Muscle of leg (tissue), 11 donors: ENCODE results near the gene CYTH2. TPM values are rescaled to one million over a fixed set of nuclear protein-coding genes. Genes with fewer than 3 reads are reported as not detected.

Source experiments
- DNase-seq: peaks from one replicate; pipeline ENCODE4 v3.0.0; 2013
- H3K27ac ChIP-seq: one replicate; pipeline ENCODE4 v1.5.1; 2013; ENCODE audit warnings: mild to moderate bottlenecking, low read length, control low read depth
- H3K27me3 ChIP-seq: one replicate; pipeline ENCODE4 v1.6.1; 2013; ENCODE audit warnings: low read length; ENCODE audit not compliant: control insufficient read depth, insufficient read depth
- H3K36me3 ChIP-seq: one replicate; pipeline ENCODE4 v1.6.1; 2013; ENCODE audit warnings: low read length; ENCODE audit not compliant: control insufficient read depth, insufficient read depth
- H3K4me1 ChIP-seq: one replicate; pipeline ENCODE4 v1.6.1; 2013; ENCODE audit warnings: low read length; ENCODE audit not compliant: control insufficient read depth, insufficient read depth
- H3K4me3 ChIP-seq: one replicate; pipeline ENCODE4 v1.5.1; 2013; ENCODE audit warnings: low read length, control low read depth
- H3K9me3 ChIP-seq: replicated peaks from 2 replicates; pipeline ENCODE4 v1.6.1; 2013; ENCODE audit warnings: low read depth, low read length; ENCODE audit not compliant: control insufficient read depth
- WGBS: methylation state at CpG from one replicate; pipeline ENCODE4 v1.1.5; 2013; ENCODE audit warnings: missing lambda C conversion rate; ENCODE audit not compliant: insufficient coverage; 5-methylcytosine and 5-hydroxymethylcytosine counted together
- polyA plus RNA-seq, 8 donors: library from polyadenylated mRNA; unstranded; fragments of 120-200 nt; gene quantifications; one replicate each; pipeline versions ENCODE4 v1.2.1 to v1.2.3, GENCODE V29; 2013; ENCODE audit warnings: inconsistent platforms in 1 of 8, low replicate concordance in 1 of 8; ENCODE audit not compliant: insufficient read length in 8 of 8, insufficient read depth in 1 of 8
- total RNA-seq: library from RNA; stranded (reverse); fragments of 120-200 nt; gene quantifications from one replicate; pipeline ENCODE4 v1.2.4, GENCODE V29; 2013

Gene CYTH2
- total and polyA plus RNA-seq, 9 donors, result 24.2 to 54.5 (median 44.8) TPM

- Histone ChIP-seq H3K4me1 (peaks cover 1% of the 10 kb centered on the region), H3K9me3 (no peaks in the 10 kb centered on the region), H3K4me3 (no peak overlapping the region), H3K27ac (no peak overlapping the region), H3K36me3 (peaks cover 86% of the 10 kb centered on the region), H3K27me3 (no peaks in the 10 kb centered on the region)
- no peak for DNase-seq
- WGBS, result 91% methylated on average over 6 of the region's 12 CpGs
Observed at GRCh38 chr19:48451624-48452023, 17.5 kb upstream of the CYTH2 start.

DNA sequence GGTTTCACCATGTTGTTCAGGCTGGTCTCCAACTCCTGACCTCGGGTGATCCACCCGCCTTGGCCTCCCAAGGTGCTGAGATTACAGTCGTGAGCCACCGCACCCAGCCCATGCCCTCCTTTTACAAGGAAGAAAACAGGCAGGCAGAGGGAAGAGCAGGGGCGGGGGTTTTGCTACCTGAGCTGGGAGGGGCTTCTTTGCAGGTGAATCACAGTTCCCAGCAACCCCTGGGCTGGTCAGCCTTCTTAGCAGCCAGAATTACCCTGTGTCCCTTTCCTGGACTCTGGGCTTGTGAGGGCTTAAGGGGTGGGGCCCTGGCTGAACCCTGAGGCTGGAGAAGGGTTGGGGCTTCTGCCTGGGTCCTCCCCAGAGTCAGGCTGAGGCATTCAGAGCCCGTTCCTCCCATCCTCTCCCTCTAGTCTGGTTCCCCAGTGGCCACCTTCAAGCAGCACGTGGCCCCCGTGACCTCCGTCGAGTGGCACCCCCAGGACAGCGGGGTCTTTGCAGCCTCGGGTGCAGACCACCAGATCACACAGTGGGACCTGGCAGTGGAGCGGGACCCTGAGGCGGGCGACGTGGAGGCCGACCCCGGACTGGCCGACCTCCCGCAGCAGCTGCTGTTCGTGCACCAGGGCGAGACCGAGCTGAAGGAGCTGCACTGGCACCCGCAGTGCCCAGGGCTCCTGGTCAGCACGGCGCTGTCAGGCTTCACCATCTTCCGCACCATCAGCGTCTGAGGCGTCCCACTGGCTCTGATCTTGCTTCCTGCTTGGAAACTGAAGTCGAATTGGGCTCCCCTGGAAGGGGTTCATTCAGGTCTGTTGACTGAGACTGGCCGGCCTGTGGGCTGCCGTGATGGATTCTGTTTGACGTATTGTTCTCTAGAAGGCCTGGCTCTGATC is 16.6 kb upstream of the CYTH2 start:
- Histone ChIP-seq H3K4me3 (no peak overlapping the region), H3K9me3 (no peaks in the 10 kb centered on the region), H3K36me3 (peaks cover 88% of the 10 kb centered on the region), H3K4me1 (no peaks in the 10 kb centered on the region), H3K27me3 (no peaks in the 10 kb centered on the region), H3K27ac (no peak overlapping the region)
- DNase-seq, result no peak
- WGBS, result 93% methylated on average over 27 of the region's 33 CpGs

DNA sequence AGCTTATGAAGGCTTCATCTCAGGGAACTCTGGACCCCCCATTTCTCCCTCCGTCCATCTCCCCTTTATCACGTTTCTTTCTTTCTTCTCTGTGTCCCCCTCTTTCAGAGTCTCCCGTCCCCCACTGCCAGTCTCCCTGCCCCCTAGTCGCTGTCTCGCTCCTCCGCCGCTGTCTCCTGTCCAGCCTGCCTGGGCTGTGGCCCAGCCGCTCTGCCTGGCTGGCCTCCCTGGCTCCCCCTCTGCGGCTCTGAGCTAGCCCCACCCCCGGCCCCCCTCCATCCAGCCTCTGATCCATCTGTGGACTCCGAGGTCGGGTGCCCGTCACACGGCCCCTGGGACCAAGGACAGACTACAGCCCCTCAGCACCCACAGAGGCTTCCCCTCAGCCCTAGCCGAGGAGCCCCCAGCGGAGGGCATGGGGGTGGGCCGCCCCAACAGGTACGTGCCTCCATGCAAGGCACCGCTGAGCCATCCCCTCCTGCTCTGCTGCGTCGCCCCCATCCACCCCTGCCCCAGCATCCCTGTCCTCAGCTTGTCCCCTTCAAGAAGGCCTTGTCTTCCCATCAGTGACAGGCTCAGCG is 14.9 kb upstream of the CYTH2 start:
- Histone ChIP-seq H3K4me1 (no peaks in the 10 kb centered on the region), H3K9me3 (no peaks in the 10 kb centered on the region), H3K27ac (no peak overlapping the region), H3K36me3 (peaks cover 75% of the 10 kb centered on the region), H3K27me3 (no peaks in the 10 kb centered on the region), H3K4me3 (no peak overlapping the region)
- WGBS, result 78% methylated on average over 18 of the region's 22 CpGs
- no peak for DNase-seq

- 84% methylated on average over 12 of the region's 16 CpGs for WGBS
- Histone ChIP-seq H3K4me3 (no peak within 1 kb of the TSS), H3K4me1 (no peaks in the 10 kb centered on the region), H3K27me3 (no peaks in the 10 kb centered on the region), H3K36me3 (peaks cover 64% of the 10 kb centered on the region), H3K27ac (no peak within 1 kb of the TSS), H3K9me3 (no peaks in the 10 kb centered on the region)
- no peak for DNase-seq
Observed at GRCh38 chr19:48455171-48455907, 13.8 kb upstream of the CYTH2 start, which contains the start of gene KCNJ14. Gene KCNJ14, plus strand, starts transcription at chr19:48455574. Its CDS starts 6,151 bp downstream, at chr19:48461725.

- peaks cover 57% of the 10 kb centered on the region for H3K36me3 ChIP-seq
- no peak for DNase-seq
- H3K4me1 ChIP-seq, result no peaks in the 10 kb centered on the region
- no peak overlapping the region for H3K27ac ChIP-seq
- 84% methylated on average over 10 of the region's 11 CpGs for WGBS
- no peaks in the 10 kb centered on the region for H3K9me3 ChIP-seq
- no peak overlapping the region for H3K4me3 ChIP-seq
- no peaks in the 10 kb centered on the region for H3K27me3 ChIP-seq
Observed at GRCh38 chr19:48455908-48456562, 13.1 kb upstream of the CYTH2 start.

GRCh38 chr19:48456864-48457263 is 12.3 kb upstream of the CYTH2 start:
- peaks cover 49% of the 10 kb centered on the region for H3K36me3 ChIP-seq
- H3K27me3 ChIP-seq, result no peaks in the 10 kb centered on the region
- no peaks in the 10 kb centered on the region for H3K4me1 ChIP-seq
- 85% methylated on average over 2 of the region's 4 CpGs for WGBS
- no peak overlapping the region for H3K4me3 ChIP-seq
- H3K27ac ChIP-seq, result no peak overlapping the region
- no peaks in the 10 kb centered on the region for H3K9me3 ChIP-seq
- DNase-seq, result no peak

- peaks cover 39% of the 10 kb centered on the region for H3K36me3 ChIP-seq
- H3K27me3 ChIP-seq, result no peaks in the 10 kb centered on the region
- no peak overlapping the region for H3K27ac ChIP-seq
- WGBS, result no CpG with 5 or more reads among the region's 2 CpGs
- H3K4me1 ChIP-seq, result no peaks in the 10 kb centered on the region
- H3K9me3 ChIP-seq, result no peaks in the 10 kb centered on the region
- H3K4me3 ChIP-seq, result no peak overlapping the region
- no peak for DNase-seq
Observed at GRCh38 chr19:48458016-48458415, 11.2 kb upstream of the CYTH2 start.

- Histone ChIP-seq H3K27ac (no peak overlapping the region), H3K36me3 (peaks cover 7% of the 10 kb centered on the region), H3K4me3 (no peak overlapping the region), H3K27me3 (no peaks in the 10 kb centered on the region), H3K9me3 (no peaks in the 10 kb centered on the region), H3K4me1 (no peaks in the 10 kb centered on the region)
- WGBS, result 85% methylated on average over 36 of the region's 36 CpGs
- DNase-seq, result no peak
Observed at GRCh38 chr19:48461651-48461981, 7.6 kb upstream of the CYTH2 start.

DNA sequence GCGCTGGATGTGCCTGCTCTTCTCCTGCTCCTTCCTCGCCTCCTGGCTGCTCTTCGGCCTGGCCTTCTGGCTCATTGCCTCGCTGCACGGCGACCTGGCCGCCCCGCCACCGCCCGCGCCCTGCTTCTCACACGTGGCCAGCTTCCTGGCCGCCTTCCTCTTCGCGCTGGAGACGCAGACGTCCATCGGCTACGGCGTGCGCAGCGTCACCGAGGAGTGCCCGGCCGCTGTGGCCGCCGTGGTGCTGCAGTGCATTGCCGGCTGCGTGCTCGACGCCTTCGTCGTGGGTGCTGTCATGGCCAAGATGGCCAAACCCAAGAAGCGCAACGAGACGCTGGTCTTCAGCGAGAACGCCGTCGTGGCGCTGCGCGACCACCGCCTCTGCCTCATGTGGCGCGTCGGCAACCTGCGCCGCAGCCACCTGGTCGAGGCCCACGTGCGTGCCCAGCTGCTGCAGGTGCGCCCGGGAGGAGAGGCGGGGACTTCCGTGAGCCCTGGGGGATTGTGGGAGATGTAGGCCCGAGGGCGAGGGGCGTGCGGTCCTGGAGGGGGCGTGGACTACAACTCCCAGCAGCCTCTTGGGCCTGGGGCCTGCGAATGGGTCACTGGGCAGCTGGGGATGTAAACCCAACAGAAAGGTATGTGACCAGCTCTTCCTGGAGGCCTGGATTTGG is 7.0 kb upstream of the CYTH2 start:
- H3K27me3 ChIP-seq, result no peaks in the 10 kb centered on the region
- 62% methylated on average over 62 of the region's 62 CpGs for WGBS
- H3K9me3 ChIP-seq, result no peaks in the 10 kb centered on the region
- no peak overlapping the region for H3K27ac ChIP-seq
- H3K4me1 ChIP-seq, result no peaks in the 10 kb centered on the region
- H3K4me3 ChIP-seq, result no peak overlapping the region
- no peak for DNase-seq
- peaks cover 2% of the 10 kb centered on the region for H3K36me3 ChIP-seq
